HepG2 (cell line): Measurements from ENCODE around the gene C10orf67. TPM values are rescaled to one million over a fixed set of nuclear protein-coding genes. Genes with fewer than 3 reads are reported as not detected.
A peak's percentile ranks its signal among the peaks of the same experiment; 100 is the strongest.

ENCODE experiments used
- BCL6 ChIP-seq: IDR thresholded peaks from 2 replicates; pipeline ENCODE4 v1.6.1; 2016; ENCODE audit warnings: missing genetic modification reagents, missing compliant biosample characterization
- CEBPB ChIP-seq: IDR thresholded peaks from 2 replicates; pipeline ENCODE4 v1.6.1; 2011; ENCODE audit warnings: low read depth, low read length, improper control_type of control experiment, borderline replicate concordance
- CENPT ChIP-seq: sonication (generic); formaldehyde crosslinking; IDR thresholded peaks from 2 replicates; pipeline ENCODE4 v1.8.0; 2022; ENCODE audit warnings: low read depth, mild to moderate bottlenecking, moderate library complexity, missing genetic modification reagents
- CHCHD3 ChIP-seq: sonication (generic); formaldehyde crosslinking; IDR thresholded peaks from 2 replicates; pipeline ENCODE4 v1.8.0; 2022; ENCODE audit warnings: mild to moderate bottlenecking, missing genetic modification reagents, moderate library complexity
- CHD4 ChIP-seq: fragments of 200-600 bp; sonication (generic); IDR thresholded peaks from 2 replicates; pipeline ENCODE4 v1.7.0; 2017; ENCODE audit warnings: mild to moderate bottlenecking, low read length, borderline replicate concordance
- FOXA1 ChIP-seq, 2 experiments: fragments of 450-650 bp in 1 of 2; sonication (generic) in 1 of 2; formaldehyde crosslinking in 1 of 2; IDR thresholded peaks; 2 replicates each; pipeline versions ENCODE4 v1.4.0 to v1.6.1; 2016 to 2020; ENCODE audit warnings: missing genetic modification reagents in 1 of 2
- HDAC1 ChIP-seq: sonication (generic); formaldehyde crosslinking; IDR thresholded peaks from 2 replicates; pipeline ENCODE4 v1.5.1; 2020; ENCODE audit warnings: mild to moderate bottlenecking, missing genetic modification reagents
- NCOA1 ChIP-seq: sonication (generic); formaldehyde crosslinking; IDR thresholded peaks from 2 replicates; pipeline ENCODE4 v1.9.0; 2021; ENCODE audit warnings: missing genetic modification reagents
- PHF21A ChIP-seq: sonication (generic); formaldehyde crosslinking; IDR thresholded peaks from 2 replicates; pipeline ENCODE4 v1.5.0; 2020; ENCODE audit warnings: mild to moderate bottlenecking, missing genetic modification reagents
- RORA ChIP-seq: sonication (generic); formaldehyde crosslinking; IDR thresholded peaks from 2 replicates; pipeline ENCODE4 v1.5.0; 2020; ENCODE audit warnings: mild to moderate bottlenecking, missing genetic modification reagents, moderate library complexity
- SALL1 ChIP-seq: sonication (generic); formaldehyde crosslinking; IDR thresholded peaks from 2 replicates; pipeline ENCODE4 v1.8.0; 2022; ENCODE audit warnings: mild to moderate bottlenecking, missing genetic modification reagents
- SP140L ChIP-seq: sonication (generic); formaldehyde crosslinking; IDR thresholded peaks from 2 replicates; pipeline ENCODE4 v1.4.0; 2020; ENCODE audit warnings: missing genetic modification reagents, borderline replicate concordance
- SP2 ChIP-seq: sonication (generic); formaldehyde crosslinking; IDR thresholded peaks from 2 replicates; pipeline ENCODE4 v1.5.1; 2020; ENCODE audit warnings: mild to moderate bottlenecking, missing genetic modification reagents
- TARDBP ChIP-seq: sonication (generic); formaldehyde crosslinking; IDR thresholded peaks from 2 replicates; pipeline ENCODE4 v1.8.0; 2022; ENCODE audit warnings: mild to moderate bottlenecking, missing genetic modification reagents
- ZEB1 ChIP-seq: IDR thresholded peaks from 2 replicates; pipeline ENCODE4 v1.6.1; 2012; ENCODE audit warnings: mild to moderate bottlenecking, low read depth, inconsistent platforms; ENCODE audit not compliant: insufficient replicate concordance
- ZMYM3 ChIP-seq: sonication (generic); formaldehyde crosslinking; IDR thresholded peaks from 2 replicates; pipeline ENCODE4 v1.5.1; 2020; ENCODE audit warnings: mild to moderate bottlenecking, missing genetic modification reagents
- ZNF737 ChIP-seq: sonication (generic); formaldehyde crosslinking; IDR thresholded peaks from 2 replicates; pipeline ENCODE4 v1.5.0; 2020; ENCODE audit warnings: missing genetic modification reagents, mild to moderate bottlenecking, borderline replicate concordance
- polyA plus RNA-seq, 8 experiments: library from polyadenylated mRNA; depleted of rRNA in 3 of 8; stranded (reverse) in 7 of 8; unstranded in 1 of 8; fragments of >200 nt; fragmentation: Illumina TruSeq in 4 of 8; extraction: Trizol in 4 of 8; gene quantifications; 2 replicates each; pipeline versions ENCODE4 v1.2.1 to v1.2.3, GENCODE V29; 2011 to 2016; ENCODE audit warnings: low read depth in 4 of 8, missing spikeins in 1 of 8, mixed read lengths in 1 of 8; ENCODE audit not compliant: insufficient read depth in 1 of 8
- total RNA-seq, 5 experiments: library from RNA; depleted of rRNA; stranded (reverse); fragments of >200 nt; fragmentation: Illumina TruSeq; extraction: Trizol; gene quantifications; 2 replicates each; pipeline ENCODE4 v1.2.3, GENCODE V29; 2016; ENCODE audit warnings: low read depth in 1 of 5
- TF ChIP-seq, protein P1 (sequence below): sonication (generic); formaldehyde crosslinking; conservative IDR thresholded peaks from 2 replicates; pipeline ENCODE4 v1.8.0; 2022; ENCODE audit warnings: mild to moderate bottlenecking, moderate library complexity, missing genetic modification reagents
- TF ChIP-seq, protein P2 (sequence below): sonication (generic); formaldehyde crosslinking; IDR thresholded peaks from 2 replicates; pipeline ENCODE4 v1.4.0; 2020; ENCODE audit warnings: missing genetic modification reagents, borderline replicate concordance
- TF ChIP-seq, protein P3 (sequence below): sonication (generic); formaldehyde crosslinking; conservative IDR thresholded peaks from 2 replicates; pipeline ENCODE4 v1.4.0; 2020; ENCODE audit warnings: missing genetic modification reagents
- TF ChIP-seq, protein P4 (sequence below): sonication (generic); formaldehyde crosslinking; IDR thresholded peaks from 2 replicates; pipeline ENCODE4 v1.5.0; 2020; ENCODE audit warnings: mild to moderate bottlenecking, missing genetic modification reagents, borderline replicate concordance

C10orf67 gene
- total and polyA plus RNA-seq, 2 of the 13 experiments (the other 11 are each of a cell fraction or from before 2014, with no cell fraction given), result not detected

DNA sequence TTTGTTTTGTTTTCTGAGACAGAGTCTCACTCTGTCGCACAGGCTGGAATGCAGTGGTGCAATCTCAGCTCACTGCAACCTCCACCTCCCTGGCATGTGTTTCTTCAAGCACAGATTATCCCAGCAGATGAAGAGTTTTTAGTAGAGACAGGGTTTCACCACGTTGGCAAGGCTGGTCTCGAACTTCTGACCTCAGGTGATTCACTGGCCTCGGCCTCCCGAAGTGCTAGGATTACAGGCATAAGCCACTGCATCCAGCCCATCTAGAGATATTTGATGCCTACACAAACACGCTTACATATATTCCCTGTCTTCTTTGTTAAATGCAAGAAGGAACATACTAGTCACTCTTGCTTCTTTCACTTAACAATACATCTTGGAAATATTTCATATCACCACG, 158.4 kb downstream of the C10orf67 start (continued):
- TF ChIP-seq SP2 (CRISPR knock-in tag) (no peak), SP140L (no peak), CENPT (CRISPR knock-in tag) (no peak), HDAC1 (CRISPR knock-in tag) (no peak), ZNF737 (CRISPR knock-in tag) (no peak), ZMYM3 (CRISPR knock-in tag) (peak; percentile 75), CHCHD3 (CRISPR knock-in tag) (no peak), BCL6 (peak; percentile 46; the same call in 1 of the 2 replicates), TARDBP (CRISPR knock-in tag) (no peak), PHF21A (CRISPR knock-in tag) (0 out of 2 replicates have a peak, but pooled peaks have one; percentile 13), CHD4 (peak; percentile 85), NCOA1 (CRISPR knock-in tag) (no peak), ZEB1 (no peak), SALL1 (peak; percentile 5; the same call in 1 of the 2 replicates), CEBPB (peak; percentile 14; the same call in 1 of the 2 replicates), FOXA1 (IDR thresholded peaks at IDR 0.05) (no peak), FOXA1 (CRISPR knock-in tag; IDR thresholded peaks at IDR 0.05) (no peak), RORA (no peak)
- TF ChIP-seq, protein P1, sequence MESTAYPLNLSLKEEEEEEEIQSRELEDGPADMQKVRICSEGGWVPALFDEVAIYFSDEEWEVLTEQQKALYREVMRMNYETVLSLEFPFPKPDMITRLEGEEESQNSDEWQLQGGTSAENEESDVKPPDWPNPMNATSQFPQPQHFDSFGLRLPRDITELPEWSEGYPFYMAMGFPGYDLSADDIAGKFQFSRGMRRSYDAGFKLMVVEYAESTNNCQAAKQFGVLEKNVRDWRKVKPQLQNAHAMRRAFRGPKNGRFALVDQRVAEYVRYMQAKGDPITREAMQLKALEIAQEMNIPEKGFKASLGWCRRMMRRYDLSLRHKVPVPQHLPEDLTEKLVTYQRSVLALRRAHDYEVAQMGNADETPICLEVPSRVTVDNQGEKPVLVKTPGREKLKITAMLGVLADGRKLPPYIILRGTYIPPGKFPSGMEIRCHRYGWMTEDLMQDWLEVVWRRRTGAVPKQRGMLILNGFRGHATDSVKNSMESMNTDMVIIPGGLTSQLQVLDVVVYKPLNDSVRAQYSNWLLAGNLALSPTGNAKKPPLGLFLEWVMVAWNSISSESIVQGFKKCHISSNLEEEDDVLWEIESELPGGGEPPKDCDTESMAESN (CRISPR knock-in tag), result no peak
- TF ChIP-seq, protein P2, sequence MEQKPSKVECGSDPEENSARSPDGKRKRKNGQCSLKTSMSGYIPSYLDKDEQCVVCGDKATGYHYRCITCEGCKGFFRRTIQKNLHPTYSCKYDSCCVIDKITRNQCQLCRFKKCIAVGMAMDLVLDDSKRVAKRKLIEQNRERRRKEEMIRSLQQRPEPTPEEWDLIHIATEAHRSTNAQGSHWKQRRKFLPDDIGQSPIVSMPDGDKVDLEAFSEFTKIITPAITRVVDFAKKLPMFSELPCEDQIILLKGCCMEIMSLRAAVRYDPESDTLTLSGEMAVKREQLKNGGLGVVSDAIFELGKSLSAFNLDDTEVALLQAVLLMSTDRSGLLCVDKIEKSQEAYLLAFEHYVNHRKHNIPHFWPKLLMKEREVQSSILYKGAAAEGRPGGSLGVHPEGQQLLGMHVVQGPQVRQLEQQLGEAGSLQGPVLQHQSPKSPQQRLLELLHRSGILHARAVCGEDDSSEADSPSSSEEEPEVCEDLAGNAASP (CRISPR knock-in tag), result no peak
- TF ChIP-seq, protein P3, sequence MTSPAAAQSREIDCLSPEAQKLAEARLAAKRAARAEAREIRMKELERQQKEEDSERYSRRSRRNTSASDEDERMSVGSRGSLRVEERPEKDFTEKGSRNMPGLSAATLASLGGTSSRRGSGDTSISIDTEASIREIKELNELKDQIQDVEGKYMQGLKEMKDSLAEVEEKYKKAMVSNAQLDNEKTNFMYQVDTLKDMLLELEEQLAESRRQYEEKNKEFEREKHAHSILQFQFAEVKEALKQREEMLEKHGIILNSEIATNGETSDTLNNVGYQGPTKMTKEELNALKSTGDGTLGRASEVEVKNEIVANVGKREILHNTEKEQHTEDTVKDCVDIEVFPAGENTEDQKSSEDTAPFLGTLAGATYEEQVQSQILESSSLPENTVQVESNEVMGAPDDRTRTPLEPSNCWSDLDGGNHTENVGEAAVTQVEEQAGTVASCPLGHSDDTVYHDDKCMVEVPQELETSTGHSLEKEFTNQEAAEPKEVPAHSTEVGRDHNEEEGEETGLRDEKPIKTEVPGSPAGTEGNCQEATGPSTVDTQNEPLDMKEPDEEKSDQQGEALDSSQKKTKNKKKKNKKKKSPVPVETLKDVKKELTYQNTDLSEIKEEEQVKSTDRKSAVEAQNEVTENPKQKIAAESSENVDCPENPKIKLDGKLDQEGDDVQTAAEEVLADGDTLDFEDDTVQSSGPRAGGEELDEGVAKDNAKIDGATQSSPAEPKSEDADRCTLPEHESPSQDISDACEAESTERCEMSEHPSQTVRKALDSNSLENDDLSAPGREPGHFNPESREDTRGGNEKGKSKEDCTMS, result no peak
- TF ChIP-seq, protein P4, sequence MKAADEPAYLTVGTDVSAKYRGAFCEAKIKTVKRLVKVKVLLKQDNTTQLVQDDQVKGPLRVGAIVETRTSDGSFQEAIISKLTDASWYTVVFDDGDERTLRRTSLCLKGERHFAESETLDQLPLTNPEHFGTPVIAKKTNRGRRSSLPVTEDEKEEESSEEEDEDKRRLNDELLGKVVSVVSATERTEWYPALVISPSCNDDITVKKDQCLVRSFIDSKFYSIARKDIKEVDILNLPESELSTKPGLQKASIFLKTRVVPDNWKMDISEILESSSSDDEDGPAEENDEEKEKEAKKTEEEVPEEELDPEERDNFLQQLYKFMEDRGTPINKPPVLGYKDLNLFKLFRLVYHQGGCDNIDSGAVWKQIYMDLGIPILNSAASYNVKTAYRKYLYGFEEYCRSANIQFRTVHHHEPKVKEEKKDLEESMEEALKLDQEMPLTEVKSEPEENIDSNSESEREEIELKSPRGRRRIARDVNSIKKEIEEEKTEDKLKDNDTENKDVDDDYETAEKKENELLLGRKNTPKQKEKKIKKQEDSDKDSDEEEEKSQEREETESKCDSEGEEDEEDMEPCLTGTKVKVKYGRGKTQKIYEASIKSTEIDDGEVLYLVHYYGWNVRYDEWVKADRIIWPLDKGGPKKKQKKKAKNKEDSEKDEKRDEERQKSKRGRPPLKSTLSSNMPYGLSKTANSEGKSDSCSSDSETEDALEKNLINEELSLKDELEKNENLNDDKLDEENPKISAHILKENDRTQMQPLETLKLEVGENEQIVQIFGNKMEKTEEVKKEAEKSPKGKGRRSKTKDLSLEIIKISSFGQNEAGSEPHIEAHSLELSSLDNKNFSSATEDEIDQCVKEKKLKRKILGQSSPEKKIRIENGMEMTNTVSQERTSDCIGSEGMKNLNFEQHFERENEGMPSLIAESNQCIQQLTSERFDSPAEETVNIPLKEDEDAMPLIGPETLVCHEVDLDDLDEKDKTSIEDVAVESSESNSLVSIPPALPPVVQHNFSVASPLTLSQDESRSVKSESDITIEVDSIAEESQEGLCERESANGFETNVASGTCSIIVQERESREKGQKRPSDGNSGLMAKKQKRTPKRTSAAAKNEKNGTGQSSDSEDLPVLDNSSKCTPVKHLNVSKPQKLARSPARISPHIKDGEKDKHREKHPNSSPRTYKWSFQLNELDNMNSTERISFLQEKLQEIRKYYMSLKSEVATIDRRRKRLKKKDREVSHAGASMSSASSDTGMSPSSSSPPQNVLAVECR (CRISPR knock-in tag), result no peak
